BJ (cell line): ENCODE data around the gene XYLT1. TPM values are rescaled to one million over a fixed set of nuclear protein-coding genes. Genes with fewer than 3 reads are reported as not detected.
A peak's percentile ranks its signal among the peaks of the same experiment; 100 is the strongest.

Experiments used
- CTCF ChIA-PET: fragments of 350-600 bp; formaldehyde crosslinking; extraction: SDS; loops from one replicate; lab custom pipeline; 2021; ENCODE audit warnings: antibody characterized with exemption, inconsistent platforms; lab: Yijun Ruan, JAX
- POLR2A ChIA-PET: fragments of 300-600 bp; sonication (Branson Sonifier 250); formaldehyde crosslinking; extraction: SDS; loops from one replicate; lab custom pipeline; 2021; ENCODE audit warnings: antibody characterized with exemption; lab: Charles Lee
- DNase-seq: peaks from one replicate; pipeline ENCODE4 v3.0.0-alpha.2; 2011; ENCODE audit warnings: low read depth
- H3K27me3 ChIP-seq: 2 replicates; pipeline ENCODE4 v1.6.0; 2011; ENCODE audit warnings: low read length; ENCODE audit not compliant: control insufficient read depth, insufficient read depth
- H3K36me3 ChIP-seq: 2 replicates; pipeline ENCODE4 v1.5.1; 2011; ENCODE audit warnings: low read length; ENCODE audit not compliant: control insufficient read depth, insufficient read depth
- H3K4me3 ChIP-seq: 2 replicates; pipeline ENCODE4 v1.5.1; 2011; ENCODE audit warnings: low read depth, mild to moderate bottlenecking, control low read depth, low read length
- CTCF ChIP-seq: IDR thresholded peaks from 2 replicates; pipeline ENCODE4 v1.5.1; 2011; ENCODE audit warnings: low read depth, mild to moderate bottlenecking, control low read depth, inconsistent platforms, low read length, moderate library complexity; ENCODE audit not compliant: insufficient read depth
- polyA plus RNA-seq: library from polyadenylated mRNA; depleted of rRNA; stranded (reverse); fragments of >200 nt; gene quantifications from 2 replicates; pipeline ENCODE4 v1.2.3, GENCODE V29; 2011

XYLT1 gene
- polyA plus RNA-seq, 1 experiment = 15.9 TPM

- ChIA-PET POLR2A (no interaction called here), CTCF (no interaction called here)
- no peak overlapping the region for H3K4me3 ChIP-seq
- DNase-seq = no peak
- no peaks in the 10 kb centered on the region for H3K27me3 ChIP-seq
- no peaks in the 10 kb centered on the region for H3K36me3 ChIP-seq
- TF ChIP-seq CTCF = no peak
Measured at GRCh38 chr16:17423221-17423620, 47.5 kb downstream of the XYLT1 start.

GRCh38 chr16:17420816-17421215, 49.9 kb downstream of the XYLT1 start:
- Histone ChIP-seq H3K27me3 (no peaks in the 10 kb centered on the region), H3K36me3 (no peaks in the 10 kb centered on the region), H3K4me3 (no peak overlapping the region)
- TF ChIP-seq CTCF = no peak
- POLR2A ChIA-PET = no interaction called here
- CTCF ChIA-PET = interaction anchor here (0.8 to 1.9 kb wide), 2 partner anchors 9 to 17 kb away, joined by 4 read pairs; no protein-coding TSS in a partner anchor
- DNase-seq = no peak

GRCh38 chr16:17419266-17419665, 51.5 kb downstream of the XYLT1 start:
- DNase-seq = no peak
- POLR2A ChIA-PET = no interaction called here

DNA sequence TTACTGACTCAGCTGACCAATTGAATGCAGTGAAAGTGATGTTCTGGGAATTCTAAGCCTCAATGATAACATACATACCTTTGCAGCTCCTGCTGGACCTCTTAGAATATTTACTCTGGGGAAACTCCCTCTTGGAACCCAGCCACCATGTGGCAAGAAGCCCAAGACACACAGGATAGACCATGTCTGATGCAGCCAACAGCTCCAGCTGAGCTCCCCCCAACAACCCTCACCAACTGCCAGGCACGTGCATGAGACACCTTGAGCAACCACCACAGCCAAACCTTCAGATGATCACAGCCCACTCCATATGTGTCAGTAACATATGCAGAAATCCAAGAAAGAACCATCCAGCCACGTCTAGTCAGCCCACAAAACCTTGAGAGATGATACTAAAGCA, 53.0 kb downstream of the XYLT1 start:
- no peaks in the 10 kb centered on the region for H3K27me3 ChIP-seq
- ChIA-PET POLR2A (no interaction called here), CTCF (interaction anchor here (1.5 to 2.5 kb wide), 3 partner anchors 11 to 224 kb away, joined by 5 to 6 read pairs (median 6); no protein-coding TSS in a partner anchor)
- no peak for DNase-seq
- no peaks in the 10 kb centered on the region for H3K36me3 ChIP-seq
- H3K4me3 ChIP-seq = no peak overlapping the region
- no peak for TF ChIP-seq CTCF

More at GRCh38 chr16:17419266-17419665, 51.5 kb downstream of the XYLT1 start:
- no peaks in the 10 kb centered on the region for H3K27me3 ChIP-seq
- CTCF ChIA-PET = interaction anchor here (0.7 to 2.5 kb wide), 2 partner anchors 48 to 160 kb away, joined by 3 to 6 read pairs; no protein-coding TSS in a partner anchor
- H3K4me3 ChIP-seq = no peak overlapping the region
- H3K36me3 ChIP-seq = no peaks in the 10 kb centered on the region
- no peak for TF ChIP-seq CTCF

- no peak overlapping the region for H3K4me3 ChIP-seq
Measured at GRCh38 chr16:17416461-17417311, 54.1 kb downstream of the XYLT1 start.

More at GRCh38 chr16:17416461-17417311, 54.1 kb downstream of the XYLT1 start:
- TF ChIP-seq CTCF = peak; percentile 41
- Histone ChIP-seq H3K27me3 (no peaks in the 10 kb centered on the region), H3K36me3 (no peaks in the 10 kb centered on the region)
- ChIA-PET POLR2A (interaction anchor here (0.9 kb wide), 1 partner anchor 11 kb away, joined by 3 read pairs; no protein-coding TSS in a partner anchor), CTCF (interaction anchor here (0.9 to 1.6 kb wide), 10 partner anchors 10 to 223 kb away, joined by 3 to 7 read pairs (median 4); no protein-coding TSS in a partner anchor)
- no peak for DNase-seq
